CD14-positive monocyte (primary cell): ENCODE results near the gene RUNX2. TPM values are rescaled to one million over a fixed set of nuclear protein-coding genes. Genes with fewer than 3 reads are reported as not detected.

Source experiments
- DNase-seq, 3 donors: peaks; one replicate each; pipeline ENCODE4 v3.0.0-alpha.2; 2011 to 2022
- H2AFZ ChIP-seq: 2 replicates; pipeline ENCODE4 v1.6.0; 2012; ENCODE audit warnings: mild to moderate bottlenecking, low read depth, low read length, inconsistent platforms; ENCODE audit not compliant: insufficient read depth, poor library complexity, severe bottlenecking
- H3K27ac ChIP-seq, 2 donors: 1 replicate in 1 of 2; 2 replicates in 1 of 2; pipeline ENCODE4 v1.5.1; 2012 to 2013; ENCODE audit warnings: low read length in 2 of 2, control low read depth in 1 of 2, inconsistent platforms in 1 of 2, low read depth in 1 of 2, mild to moderate bottlenecking in 1 of 2
- H3K27me3 ChIP-seq, 2 donors: one replicate each; pipeline versions ENCODE4 v1.6.0 to v1.6.1; 2011 to 2013; ENCODE audit warnings: low read length in 2 of 2; ENCODE audit not compliant: control insufficient read depth in 2 of 2, insufficient read depth in 2 of 2
- H3K36me3 ChIP-seq, 2 donors: replicated peaks in 1 of 2; 1 replicate in 1 of 2; 2 replicates in 1 of 2; pipeline versions ENCODE4 v1.5.1 to v1.6.1; 2012 to 2013; ENCODE audit warnings: low read length in 2 of 2, control low read depth in 1 of 2, inconsistent platforms in 1 of 2, mild to moderate bottlenecking in 1 of 2; ENCODE audit not compliant: insufficient read depth in 2 of 2, control insufficient read depth in 1 of 2
- H3K4me1 ChIP-seq, 2 donors: 1 replicate in 1 of 2; 2 replicates in 1 of 2; pipeline versions ENCODE4 v1.5.1 to v1.6.1; 2012 to 2013; ENCODE audit warnings: low read length in 2 of 2, control low read depth in 1 of 2, inconsistent platforms in 1 of 2, mild to moderate bottlenecking in 1 of 2, moderate library complexity in 1 of 2; ENCODE audit not compliant: insufficient read depth in 2 of 2, control insufficient read depth in 1 of 2
- H3K4me2 ChIP-seq: replicated peaks from 2 replicates; pipeline ENCODE3; 2012; ENCODE audit warnings: low read length, moderate library complexity, mild to moderate bottlenecking; ENCODE audit not compliant: poor library complexity, severe bottlenecking; ENCODE audit errors: extremely low read depth
- H3K4me3 ChIP-seq, 3 experiments: fragments of 200-600 bp in 1 of 3; sonication (generic) in 1 of 3; replicated peaks in 1 of 3; 1 replicate in 2 of 3; 2 replicates in 1 of 3; pipeline ENCODE4 v1.5.1; 2011 to 2013; ENCODE audit warnings: low read length in 3 of 3, mild to moderate bottlenecking in 3 of 3, control low read depth in 2 of 3, low read depth in 2 of 3, inconsistent platforms in 1 of 3, moderate library complexity in 1 of 3
- H3K79me2 ChIP-seq: 2 replicates; pipeline ENCODE4 v1.6.0; 2012; ENCODE audit warnings: mild to moderate bottlenecking, control low read depth, inconsistent platforms, low read length, moderate library complexity; ENCODE audit not compliant: insufficient read depth
- H3K9ac ChIP-seq: 2 replicates; pipeline ENCODE4 v1.6.0; 2017; ENCODE audit warnings: low read length, mild to moderate bottlenecking; ENCODE audit not compliant: insufficient read depth, poor library complexity, severe bottlenecking
- H3K9me3 ChIP-seq, 2 donors: replicated peaks in 1 of 2; 1 replicate in 1 of 2; 2 replicates in 1 of 2; pipeline versions ENCODE4 v1.5.1 to v1.6.1; 2012 to 2013; ENCODE audit warnings: low read length in 2 of 2, control low read depth in 1 of 2; ENCODE audit not compliant: control insufficient read depth in 1 of 2, insufficient read depth in 1 of 2
- H4K20me1 ChIP-seq: 2 replicates; pipeline ENCODE4 v1.6.0; 2012; ENCODE audit warnings: mild to moderate bottlenecking, low read length, control low read depth, moderate library complexity; ENCODE audit not compliant: insufficient read depth
- H3K27ac Mint-ChIP-seq, 7 donors: one replicate each; pipeline ENCODE4 v1.8.0; 2020; ENCODE audit warnings: mild to moderate bottlenecking in 7 of 7, mixed read lengths in 7 of 7, moderate library complexity in 6 of 7, inconsistent platforms in 2 of 7
- H3K27me3 Mint-ChIP-seq, 3 donors: one replicate each; pipeline ENCODE4 v1.8.0; 2021 to 2022; ENCODE audit warnings: low read depth in 3 of 3, mild to moderate bottlenecking in 3 of 3, mixed read lengths in 3 of 3, moderate library complexity in 3 of 3, inconsistent platforms in 1 of 3
- H3K36me3 Mint-ChIP-seq, 2 donors: one replicate each; pipeline ENCODE4 v1.8.0; 2020; ENCODE audit warnings: mixed read lengths in 2 of 2, inconsistent platforms in 1 of 2, mild to moderate bottlenecking in 1 of 2
- H3K4me1 Mint-ChIP-seq: one replicate; pipeline ENCODE4 v1.8.0; 2020; ENCODE audit warnings: mild to moderate bottlenecking, mixed read lengths
- H3K4me3 Mint-ChIP-seq, 2 donors: one replicate each; pipeline ENCODE4 v1.8.0; 2020; ENCODE audit warnings: mild to moderate bottlenecking in 2 of 2, mixed read lengths in 2 of 2, moderate library complexity in 1 of 2
- H3K9me3 Mint-ChIP-seq, 7 donors: one replicate each; pipeline ENCODE4 v1.8.0; 2020 to 2022; ENCODE audit warnings: mixed read lengths in 7 of 7, mild to moderate bottlenecking in 6 of 7, moderate library complexity in 6 of 7, inconsistent platforms in 2 of 7
- CTCF ChIP-seq: fragments of 200-600 bp; IDR thresholded peaks from one replicate; pipeline ENCODE4 v1.8.0; 2022; ENCODE audit warnings: antibody characterized with exemption, mild to moderate bottlenecking
- WGBS: methylation state at CpG from one replicate; pipeline ENCODE4 v1.1.5; 2013; ENCODE audit warnings: missing lambda C conversion rate; ENCODE audit not compliant: insufficient coverage; 5-methylcytosine and 5-hydroxymethylcytosine counted together
- intact Hi-C, 2 donors: fragments of 100-400 bp; cut with micrococcal nuclease; formaldehyde crosslinking; loops; one replicate each; pipeline versions ENCODE4 v1.15.0 to v1.15.1; 2023
- polyA plus RNA-seq, 3 donors: library from polyadenylated mRNA; depleted of rRNA in 1 of 3; unstranded in 2 of 3; stranded (reverse) in 1 of 3; fragments of 300-500 nt in 2 of 3; fragments of >200 nt in 1 of 3; fragmentation: Illumina TruSeq in 2 of 3; gene quantifications; 1 replicate in 2 of 3; 2 replicates in 1 of 3; pipeline ENCODE4 v1.2.3, GENCODE V29; 2012 to 2021

The RUNX2 gene
- polyA plus RNA-seq, 3 donors = 1.3 to 5.0 (median 2.5) TPM

- peak overlapping the region; percentile 94 for H3K4me2 ChIP-seq
- no CpG with 5 or more reads among the region's 6 CpGs for WGBS
- peaks cover 30 to 57% of the 10 kb centered on the region in 2 donors for H3K4me1 ChIP-seq
- H3K36me3 ChIP-seq = no peaks in the 10 kb centered on the region
- Mint-ChIP-seq H3K9me3 (peaks cover 0 to 2% (median 0%) of the 10 kb centered on the region in 7 donors), H3K27me3 (peaks cover 6 to 15% (median 15%) of the 10 kb centered on the region in 3 donors), H3K27ac (peak overlapping the region; percentile 87 to 98 (median 95)), H3K4me1 (peaks cover 51% of the 10 kb centered on the region), H3K36me3 (peaks cover 8% of the 10 kb centered on the region in 2 donors), H3K4me3 (peak overlapping the region; percentile 99 to 100)
- intact Hi-C loops = loop anchor here (5.0 to 10.0 kb wide), 6 partner anchors 47 to 770 kb away; partner anchors contain the start of gene SUPT3H (in 1 of the 2)
- H3K4me3 ChIP-seq = peak overlapping the region; percentile 83 to 98 (median 97)
- DNase-seq = peak in 1 of 3 donors; percentile 36
- peak overlapping the region; percentile 80 to 88 for H3K27ac ChIP-seq
- peak overlapping the region; percentile 95 for H2AFZ ChIP-seq
- H3K27me3 ChIP-seq = peaks cover 0 to 12% of the 10 kb centered on the region in 2 donors
- TF ChIP-seq CTCF = no peak
- H3K79me2 ChIP-seq = peaks cover 96% of the 10 kb centered on the region
- H3K9ac ChIP-seq = peak overlapping the region; percentile 85
- no peaks in the 10 kb centered on the region for H4K20me1 ChIP-seq
- H3K9me3 ChIP-seq = no peaks in the 10 kb centered on the region
These were observed 96.3 kb downstream of the RUNX2 start for GRCh38 chr6:45424451-45424861.

GRCh38 chr6:45426251-45426650 lies 98.1 kb downstream of the RUNX2 start:
- peaks cover 8 to 12% of the 10 kb centered on the region in 2 donors for H3K36me3 Mint-ChIP-seq
- no peak overlapping the region for H3K4me3 Mint-ChIP-seq
- Histone ChIP-seq H3K27me3 (no peaks in the 10 kb centered on the region), H3K4me2 (no peak overlapping the region), H3K9me3 (no peaks in the 10 kb centered on the region), H3K4me3 (no peak overlapping the region), H3K4me1 (peaks cover 14 to 39% of the 10 kb centered on the region in 2 donors), H4K20me1 (no peaks in the 10 kb centered on the region), H3K79me2 (peaks cover 96% of the 10 kb centered on the region), H3K36me3 (no peaks in the 10 kb centered on the region), H3K27ac (peak overlapping the region in 1 of 2 donors; percentile 7), H2AFZ (no peak overlapping the region), H3K9ac (no peak overlapping the region)
- intact Hi-C loops = loop anchor here (10.0 kb wide), 3 partner anchors 49 to 771 kb away; no protein-coding TSS in a partner anchor
- no peak for DNase-seq
- H3K27me3 Mint-ChIP-seq = no peaks in the 10 kb centered on the region
- no peak overlapping the region for H3K27ac Mint-ChIP-seq
- H3K4me1 Mint-ChIP-seq = peaks cover 43% of the 10 kb centered on the region
- H3K9me3 Mint-ChIP-seq = peaks cover 0 to 2% (median 0%) of the 10 kb centered on the region in 7 donors
- no peak for TF ChIP-seq CTCF
- 89% methylated on average over 2 of the region's 4 CpGs for WGBS
